Activated T-helper 2 cell treated with anti-CD3 and anti-CD28 coated beads, Interferon-gamma antibody, Interleukin-2, Interleukin-4, amounts not matched to agents 10 μg/mL and 5 μg/mL and 100 μg/mL, durations not matched to agents 14 hours and 24 hours and 36 hours (primary cell): ENCODE results near the gene S100A10. TPM values are rescaled to one million over a fixed set of nuclear protein-coding genes. Genes with fewer than 3 reads are reported as not detected.

ENCODE experiments used
- DNase-seq: peaks from one replicate; pipeline ENCODE4 v3.0.0; 2021; ENCODE audit warnings: low spot score
- H3K27ac Mint-ChIP-seq: one replicate; pipeline ENCODE4 v1.8.0; 2021; ENCODE audit warnings: mixed read lengths
- H3K27me3 Mint-ChIP-seq: one replicate; pipeline ENCODE4 v1.8.0; 2021; ENCODE audit warnings: low read depth, mixed read lengths
- H3K36me3 Mint-ChIP-seq: one replicate; pipeline ENCODE4 v1.8.0; 2021; ENCODE audit warnings: low read depth, mixed read lengths
- H3K4me1 Mint-ChIP-seq: one replicate; pipeline ENCODE4 v1.8.0; 2021; ENCODE audit warnings: low read depth, mixed read lengths
- H3K4me3 Mint-ChIP-seq: one replicate; pipeline ENCODE4 v1.8.0; 2021; ENCODE audit warnings: low read depth, mild to moderate bottlenecking, moderate library complexity, mixed read lengths
- H3K9me3 Mint-ChIP-seq: one replicate; pipeline ENCODE4 v1.8.0; 2021; ENCODE audit warnings: mixed read lengths
- intact Hi-C: fragments of 100-400 bp; cut with micrococcal nuclease; formaldehyde crosslinking; loops from one replicate; pipeline ENCODE4 v1.15.1; 2023
- total RNA-seq: library from RNA; stranded (reverse); gene quantifications from 2 replicates; pipeline ENCODE4 v1.2.3, GENCODE V29; 2022

Gene S100A10
- total RNA-seq, 1 donor from 2014 or later: 160 TPM

DNA sequence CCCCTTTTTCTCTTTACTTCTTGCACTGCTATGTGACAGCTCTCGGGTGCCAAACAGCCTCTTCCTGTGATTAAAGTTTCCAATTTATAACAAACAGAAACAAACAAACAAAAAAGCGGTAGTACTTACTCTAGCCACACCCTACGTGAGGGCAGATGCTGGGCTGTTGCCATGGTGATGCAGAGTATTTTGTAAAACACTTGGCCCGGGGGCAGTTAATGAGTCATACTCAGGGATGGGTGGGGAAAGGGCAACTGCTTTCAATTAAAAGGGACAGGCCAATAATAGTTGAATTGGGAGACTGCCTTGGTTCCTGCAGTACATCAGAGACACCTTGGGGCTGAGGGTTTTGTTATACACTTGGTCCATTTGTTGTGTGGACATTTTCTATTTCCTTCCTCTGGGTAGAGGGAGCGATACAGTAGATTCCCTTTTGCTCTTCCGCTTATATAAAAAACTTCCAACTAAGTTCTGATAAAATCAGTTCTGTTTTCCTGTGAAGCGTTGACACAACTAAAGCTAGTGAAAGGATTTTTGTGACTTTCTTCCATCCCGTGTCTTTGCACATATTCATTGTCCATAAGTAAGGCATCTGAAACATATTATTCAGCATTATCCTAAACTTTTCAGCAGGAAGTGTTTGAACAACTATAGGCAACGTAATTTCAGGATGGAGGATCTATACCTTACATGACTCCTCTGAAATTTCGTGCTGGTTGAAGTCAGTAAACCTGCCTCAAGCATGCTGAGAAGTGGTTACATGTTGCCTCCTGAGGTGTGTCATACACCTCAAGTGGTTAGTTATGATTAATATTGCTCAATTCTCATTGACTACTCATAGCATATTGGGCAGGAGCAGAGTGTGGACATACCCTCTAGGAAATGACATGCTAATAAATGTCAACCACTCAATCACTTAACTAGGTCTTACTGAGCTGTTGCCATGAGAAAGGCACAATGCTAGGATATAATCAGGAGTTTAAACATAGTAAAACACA lies 47.6 kb downstream of the S100A10 start:
- H3K36me3 Mint-ChIP-seq: no peaks in the 10 kb centered on the region
- H3K27me3 Mint-ChIP-seq: no peaks in the 10 kb centered on the region
- H3K4me1 Mint-ChIP-seq: peaks cover 34% of the 10 kb centered on the region
- peak overlapping the region; percentile 93 for H3K27ac Mint-ChIP-seq
- intact Hi-C loops: loop anchor here (10.0 kb wide), 1 partner anchor 239 kb away; no protein-coding TSS in a partner anchor
- peak; percentile 81 for DNase-seq
- H3K4me3 Mint-ChIP-seq: peak overlapping the region; percentile 34
- H3K9me3 Mint-ChIP-seq: no peaks in the 10 kb centered on the region

DNA sequence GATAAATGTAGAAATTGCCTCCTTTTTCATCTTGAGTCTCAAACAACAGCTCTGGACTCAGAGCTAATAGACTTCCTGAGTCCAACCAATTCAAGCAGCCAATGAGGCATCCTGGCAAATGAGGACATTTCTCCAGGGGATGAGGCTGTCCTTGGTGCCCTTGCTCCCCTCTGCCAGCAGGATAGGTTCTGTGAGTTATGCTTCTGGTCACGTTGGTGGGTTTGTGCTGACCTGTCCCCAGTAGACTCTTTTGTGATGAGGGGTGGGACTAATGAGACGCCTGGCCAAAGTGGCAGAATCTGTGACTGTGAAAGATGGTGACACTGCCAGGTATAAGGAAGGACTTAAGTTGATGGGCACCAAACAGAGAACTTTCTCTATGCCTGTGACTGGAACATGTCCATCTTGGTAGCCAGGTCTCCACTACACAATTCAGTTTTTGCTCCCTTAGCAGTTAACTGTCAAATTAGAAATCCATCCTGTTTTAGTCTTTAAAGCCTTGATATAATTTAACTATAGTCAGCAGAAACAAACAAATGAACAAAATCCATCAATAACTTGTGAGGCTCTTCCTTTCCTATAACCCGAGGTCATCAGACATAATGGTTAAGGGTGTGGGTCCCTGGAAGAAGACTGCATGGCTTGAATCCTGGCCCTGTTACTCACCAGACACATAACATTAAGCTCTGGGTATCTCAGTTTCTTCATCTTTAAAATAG lies 48.6 kb downstream of the S100A10 start:
- intact Hi-C loops: loop anchor here (10.0 kb wide), 1 partner anchor 240 kb away; no protein-coding TSS in a partner anchor
- H3K4me3 Mint-ChIP-seq: peak overlapping the region; percentile 34
- H3K36me3 Mint-ChIP-seq: no peaks in the 10 kb centered on the region
- H3K9me3 Mint-ChIP-seq: no peaks in the 10 kb centered on the region
- H3K27ac Mint-ChIP-seq: peak overlapping the region; percentile 93
- peaks cover 34% of the 10 kb centered on the region for H3K4me1 Mint-ChIP-seq
- H3K27me3 Mint-ChIP-seq: no peaks in the 10 kb centered on the region
- DNase-seq: no peak

DNA sequence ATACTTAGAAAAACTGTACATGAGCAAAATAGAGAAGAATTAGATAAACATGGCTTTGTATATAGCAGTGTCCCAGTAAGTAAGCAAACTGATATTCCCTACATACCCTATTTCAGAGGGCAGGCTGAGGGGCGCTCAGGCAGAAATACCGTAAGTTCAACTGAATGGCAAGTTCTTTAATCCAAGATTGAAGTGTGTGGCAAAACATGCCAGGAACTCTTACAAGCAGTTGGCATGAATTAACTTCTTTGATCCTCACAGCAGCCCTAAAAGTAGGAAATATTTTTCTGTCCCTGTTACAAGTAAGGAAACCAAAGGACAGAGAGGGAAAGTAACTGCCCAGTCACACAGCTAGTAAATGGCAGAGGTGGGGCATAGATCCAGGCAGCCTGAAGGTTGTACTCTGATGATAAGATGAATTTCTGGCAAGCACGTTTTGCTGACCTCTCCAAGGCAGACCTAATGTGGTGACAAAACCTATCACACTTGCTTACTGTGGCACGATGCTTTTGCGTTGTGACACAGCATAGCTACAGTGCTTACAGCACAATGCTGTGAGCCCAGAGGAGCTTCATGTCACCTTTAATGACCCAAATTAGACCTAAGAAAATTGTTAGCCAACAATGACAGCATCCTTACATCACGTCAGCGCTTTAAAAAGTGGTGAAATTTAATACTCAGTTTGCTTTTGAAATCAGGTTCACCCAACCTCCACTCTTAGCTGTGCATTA lies 49.4 kb downstream of the S100A10 start:
- no peaks in the 10 kb centered on the region for H3K36me3 Mint-ChIP-seq
- H3K27ac Mint-ChIP-seq: no peak overlapping the region

DNA sequence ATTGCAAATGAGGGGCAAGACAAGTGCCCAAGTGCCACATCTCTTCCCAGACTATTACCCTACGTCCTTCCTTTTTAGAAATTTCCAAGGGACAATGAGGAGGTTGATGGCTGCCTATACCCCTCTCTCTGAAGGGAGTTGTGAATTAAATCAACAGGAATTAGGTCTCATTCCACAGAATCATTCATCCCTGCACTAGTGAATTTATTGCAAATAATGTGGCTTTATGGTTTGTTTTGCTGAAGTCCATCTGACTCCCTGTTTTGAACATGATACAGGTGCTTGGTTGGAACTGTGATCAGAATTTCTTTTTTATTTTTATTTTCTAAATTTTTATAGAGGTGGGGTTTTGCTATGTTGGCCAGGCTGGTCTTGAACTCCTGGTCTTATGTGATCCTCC lies 50.1 kb downstream of the S100A10 start:
- no peaks in the 10 kb centered on the region for H3K36me3 Mint-ChIP-seq
- no peak overlapping the region for H3K27ac Mint-ChIP-seq
- intact Hi-C loops: loop anchor here (10.0 kb wide), 1 partner anchor 241 kb away; no protein-coding TSS in a partner anchor
- DNase-seq: no peak
- no peaks in the 10 kb centered on the region for H3K27me3 Mint-ChIP-seq
- no peak overlapping the region for H3K4me3 Mint-ChIP-seq
- H3K4me1 Mint-ChIP-seq: peaks cover 34% of the 10 kb centered on the region
- H3K9me3 Mint-ChIP-seq: no peaks in the 10 kb centered on the region

More for the DNA sequence above, 49.4 kb downstream of the S100A10 start:
- Mint-ChIP-seq H3K4me1 (peaks cover 34% of the 10 kb centered on the region), H3K9me3 (no peaks in the 10 kb centered on the region), H3K27me3 (no peaks in the 10 kb centered on the region), H3K4me3 (no peak overlapping the region)
- intact Hi-C loops: loop anchor here (10.0 kb wide), 1 partner anchor 241 kb away; no protein-coding TSS in a partner anchor
- no peak for DNase-seq

DNA sequence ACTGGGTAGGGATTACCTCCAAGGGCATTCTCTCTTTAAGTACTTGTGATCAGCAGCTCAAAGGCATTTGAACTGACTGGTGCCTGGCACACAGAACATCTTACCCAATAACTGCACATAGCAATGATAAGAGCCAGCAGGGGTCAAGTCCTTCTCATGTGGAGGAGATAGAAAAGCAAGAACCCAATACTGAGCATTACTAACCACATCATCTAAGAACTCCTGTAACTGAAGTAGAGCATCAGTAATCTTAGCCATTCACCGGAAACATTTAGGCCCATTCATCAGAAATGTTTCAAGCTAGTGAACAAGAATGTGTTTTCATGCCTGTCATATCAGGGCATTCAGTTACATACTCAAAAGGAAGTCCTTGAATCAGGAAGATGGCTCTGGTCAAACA lies 50.8 kb downstream of the S100A10 start:
- H3K4me1 Mint-ChIP-seq: peaks cover 34% of the 10 kb centered on the region
- no peak overlapping the region for H3K4me3 Mint-ChIP-seq
- no peaks in the 10 kb centered on the region for H3K36me3 Mint-ChIP-seq
- H3K27me3 Mint-ChIP-seq: no peaks in the 10 kb centered on the region
- H3K9me3 Mint-ChIP-seq: no peaks in the 10 kb centered on the region
- peak overlapping the region; percentile 44 for H3K27ac Mint-ChIP-seq
- intact Hi-C loops: loop anchor here (10.0 kb wide), 1 partner anchor 242 kb away; no protein-coding TSS in a partner anchor
- DNase-seq: no peak

DNA sequence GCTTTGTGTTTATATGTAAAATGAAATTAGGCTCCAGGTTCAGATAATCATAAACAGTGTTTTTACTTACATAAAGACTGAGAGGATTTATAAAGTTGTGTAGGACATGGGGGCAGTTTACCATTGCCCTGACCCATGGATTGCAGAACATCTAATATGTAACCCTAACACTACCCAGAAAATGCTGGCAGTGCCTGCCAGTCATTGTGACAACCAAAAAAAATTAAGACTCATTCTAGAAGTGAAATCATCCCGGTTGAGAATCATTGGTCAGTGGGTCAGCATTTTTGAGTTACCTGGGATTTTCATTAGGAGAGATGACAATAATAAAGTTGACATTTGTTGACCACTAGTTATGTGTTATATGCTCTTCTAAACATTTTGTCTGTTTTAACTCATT lies 53.1 kb downstream of the S100A10 start:
- intact Hi-C loops: loop anchor here (2.0 to 10.0 kb wide), 2 partner anchors 94 to 244 kb away; no protein-coding TSS in a partner anchor
- H3K27me3 Mint-ChIP-seq: peaks cover 3% of the 10 kb centered on the region
- no peaks in the 10 kb centered on the region for H3K36me3 Mint-ChIP-seq
- no peak overlapping the region for H3K4me3 Mint-ChIP-seq
- no peaks in the 10 kb centered on the region for H3K9me3 Mint-ChIP-seq
- no peak overlapping the region for H3K27ac Mint-ChIP-seq
- DNase-seq: no peak
- H3K4me1 Mint-ChIP-seq: peaks cover 19% of the 10 kb centered on the region

DNA sequence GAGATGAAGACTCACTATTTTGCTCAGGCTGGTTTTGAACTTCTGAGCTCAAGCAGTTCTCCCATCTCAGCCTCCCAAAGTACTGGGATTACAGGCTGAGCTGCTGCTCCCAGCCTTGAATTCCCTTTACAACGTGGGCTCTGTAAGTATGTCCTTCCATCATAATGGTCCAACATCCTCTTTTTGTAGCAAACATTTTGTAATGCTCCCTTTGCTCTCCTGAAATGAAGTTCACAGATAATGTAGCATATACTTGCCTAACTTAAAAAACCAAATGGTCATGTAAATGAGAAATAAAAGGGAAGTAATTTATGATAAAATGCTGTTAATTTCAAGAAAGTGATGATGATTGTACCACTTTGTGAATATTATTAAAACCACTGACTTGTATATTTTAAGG lies 53.9 kb downstream of the S100A10 start:
- Mint-ChIP-seq H3K27ac (no peak overlapping the region), H3K9me3 (no peaks in the 10 kb centered on the region), H3K36me3 (no peaks in the 10 kb centered on the region), H3K4me3 (no peak overlapping the region), H3K4me1 (peaks cover 13% of the 10 kb centered on the region), H3K27me3 (peaks cover 8% of the 10 kb centered on the region)
- intact Hi-C loops: loop anchor here (2.0 to 10.0 kb wide), 2 partner anchors 95 to 245 kb away; no protein-coding TSS in a partner anchor
- DNase-seq: no peak

DNA sequence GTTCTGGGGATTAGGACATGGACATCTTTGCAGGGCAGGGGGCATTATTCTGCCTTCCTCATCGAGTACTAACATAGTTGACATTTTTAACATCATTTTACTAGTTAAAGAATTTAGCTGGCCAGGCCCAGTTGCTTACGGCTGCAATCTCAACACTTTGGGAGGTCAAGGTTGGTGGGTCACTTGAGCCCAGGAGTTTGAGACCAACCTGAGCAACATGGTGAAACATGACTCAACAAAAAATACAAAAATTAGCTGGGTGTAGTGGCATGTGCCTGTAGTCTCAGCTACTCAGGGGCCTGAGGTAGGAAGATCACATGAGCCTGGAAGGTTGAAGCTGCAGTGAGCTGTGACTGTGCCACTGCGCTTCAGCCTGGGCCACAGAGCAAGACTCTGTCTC lies 54.5 kb downstream of the S100A10 start:
- peaks cover 12% of the 10 kb centered on the region for H3K4me1 Mint-ChIP-seq
- intact Hi-C loops: no loop called here
- H3K27ac Mint-ChIP-seq: no peak overlapping the region
- H3K9me3 Mint-ChIP-seq: no peaks in the 10 kb centered on the region
- DNase-seq: no peak
- H3K4me3 Mint-ChIP-seq: no peak overlapping the region
- no peaks in the 10 kb centered on the region for H3K36me3 Mint-ChIP-seq
- peaks cover 10% of the 10 kb centered on the region for H3K27me3 Mint-ChIP-seq

DNA sequence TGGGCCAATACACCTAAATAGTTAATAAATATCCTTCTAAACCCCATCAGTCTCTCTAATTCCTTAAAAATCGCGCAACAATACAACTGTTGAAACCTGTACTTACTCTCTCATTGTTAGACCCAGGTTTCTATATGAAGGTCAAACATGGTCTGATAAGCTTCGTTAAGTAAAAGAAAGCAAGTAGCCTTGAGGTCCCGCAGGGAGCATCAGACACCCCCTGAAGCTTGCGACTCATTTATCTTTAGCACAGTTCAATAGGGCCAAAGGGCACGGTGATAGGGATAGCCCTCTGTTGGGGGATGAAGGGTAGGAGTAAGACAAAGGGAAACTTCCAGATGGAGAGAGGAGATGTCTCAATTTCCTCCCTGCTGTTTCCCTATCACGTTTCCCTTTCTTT lies 57.0 kb downstream of the S100A10 start:
- Mint-ChIP-seq H3K9me3 (no peaks in the 10 kb centered on the region), H3K4me3 (no peak overlapping the region), H3K36me3 (no peaks in the 10 kb centered on the region), H3K4me1 (peaks cover 7% of the 10 kb centered on the region), H3K27me3 (peaks cover 14% of the 10 kb centered on the region), H3K27ac (no peak overlapping the region)
- intact Hi-C loops: no loop called here
- DNase-seq: no peak

DNA sequence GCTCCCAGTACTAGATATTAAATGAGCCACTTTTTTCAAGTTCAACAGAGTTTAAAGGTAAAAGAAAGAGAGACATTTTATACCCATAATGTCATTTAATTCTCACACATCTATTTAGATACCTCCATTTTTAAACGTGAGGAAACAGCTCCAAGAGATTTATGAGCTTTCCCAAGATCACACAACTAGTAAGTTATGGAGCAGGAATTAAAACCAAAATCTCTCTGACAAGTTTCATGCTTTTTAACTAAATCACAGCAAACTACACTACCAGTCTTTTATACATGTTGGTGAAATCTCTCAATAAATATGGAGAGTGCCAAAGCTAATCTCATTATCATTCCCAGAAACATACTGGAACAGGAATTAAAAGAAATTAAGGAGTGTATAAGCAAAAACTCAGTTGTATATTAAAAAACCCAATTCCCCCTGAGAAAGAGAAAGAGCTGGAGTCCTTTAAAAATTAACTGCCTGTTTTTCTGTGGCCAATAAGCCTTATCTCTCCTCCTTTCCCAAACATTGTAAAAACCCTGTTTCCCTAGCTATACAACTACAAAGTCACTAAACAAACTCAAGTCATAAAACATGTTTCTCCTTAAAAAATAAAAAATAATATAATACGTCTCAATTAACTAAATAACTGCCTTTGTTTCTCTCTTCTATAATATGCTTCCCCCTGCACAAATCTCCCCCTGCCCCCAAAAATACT lies 57.6 kb downstream of the S100A10 start:
- Mint-ChIP-seq H3K36me3 (no peaks in the 10 kb centered on the region), H3K27me3 (peaks cover 14% of the 10 kb centered on the region), H3K4me1 (peaks cover 3% of the 10 kb centered on the region), H3K4me3 (no peak overlapping the region), H3K27ac (no peak overlapping the region), H3K9me3 (no peaks in the 10 kb centered on the region)
- DNase-seq: no peak
- intact Hi-C loops: loop anchor here (2.0 kb wide), 1 partner anchor 61 kb away; no protein-coding TSS in a partner anchor

DNA sequence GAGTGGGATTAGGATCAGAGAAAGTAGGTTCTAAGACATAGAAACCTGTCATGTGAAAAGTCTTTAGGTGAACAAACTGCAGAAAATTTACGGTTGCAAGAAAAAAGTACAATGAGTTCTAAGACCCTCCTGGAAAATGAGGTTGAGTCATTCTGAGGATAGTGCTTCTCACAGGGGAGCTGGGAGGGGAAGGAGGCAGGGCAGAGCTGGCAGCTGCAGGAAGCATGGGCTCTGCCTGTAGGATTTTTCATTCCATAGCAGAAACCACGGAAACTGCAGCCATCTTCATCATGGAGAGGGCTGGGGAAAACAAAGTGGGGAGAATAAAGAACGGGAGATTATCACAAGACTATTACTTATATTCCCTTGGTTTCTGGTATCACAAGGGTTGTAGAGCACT lies 58.5 kb downstream of the S100A10 start:
- H3K36me3 Mint-ChIP-seq: no peaks in the 10 kb centered on the region
- H3K4me1 Mint-ChIP-seq: peaks cover 3% of the 10 kb centered on the region
- intact Hi-C loops: loop anchor here (2.0 kb wide), 1 partner anchor 62 kb away; no protein-coding TSS in a partner anchor
- no peaks in the 10 kb centered on the region for H3K9me3 Mint-ChIP-seq
- peaks cover 14% of the 10 kb centered on the region for H3K27me3 Mint-ChIP-seq
- no peak overlapping the region for H3K27ac Mint-ChIP-seq
- no peak for DNase-seq
- H3K4me3 Mint-ChIP-seq: no peak overlapping the region
